HG03575 (cell line): Measurements from ENCODE around the gene KLRF1.
A peak's percentile ranks its signal among the peaks of the same experiment; 100 is the strongest.

Experiments
- ATAC-seq: cut with Tn5 transposase; IDR thresholded peaks from one replicate; pipeline ENCODE4 v1.9.1; 2021; ENCODE audit not compliant: unreplicated experiment, insufficient number of reproducible peaks, low FRiP score; ENCODE audit errors: extremely low read depth

Gene KLRF1, protein sequence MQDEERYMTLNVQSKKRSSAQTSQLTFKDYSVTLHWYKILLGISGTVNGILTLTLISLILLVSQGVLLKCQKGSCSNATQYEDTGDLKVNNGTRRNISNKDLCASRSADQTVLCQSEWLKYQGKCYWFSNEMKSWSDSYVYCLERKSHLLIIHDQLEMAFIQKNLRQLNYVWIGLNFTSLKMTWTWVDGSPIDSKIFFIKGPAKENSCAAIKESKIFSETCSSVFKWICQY

GRCh38 chr12:9827209-9827888, at the start of gene KLRF1:
Gene KLRF1, plus strand, starts transcription at chr12:9827481. Its CDS starts 64 bp downstream, at chr12:9827545.
- no peak for ATAC-seq

GRCh38 chr12:9779209-9779608, 48.1 kb upstream of the KLRF1 start:
- no peak for ATAC-seq

GRCh38 chr12:9781360-9781759, 45.9 kb upstream of the KLRF1 start:
- no peak for ATAC-seq

DNA sequence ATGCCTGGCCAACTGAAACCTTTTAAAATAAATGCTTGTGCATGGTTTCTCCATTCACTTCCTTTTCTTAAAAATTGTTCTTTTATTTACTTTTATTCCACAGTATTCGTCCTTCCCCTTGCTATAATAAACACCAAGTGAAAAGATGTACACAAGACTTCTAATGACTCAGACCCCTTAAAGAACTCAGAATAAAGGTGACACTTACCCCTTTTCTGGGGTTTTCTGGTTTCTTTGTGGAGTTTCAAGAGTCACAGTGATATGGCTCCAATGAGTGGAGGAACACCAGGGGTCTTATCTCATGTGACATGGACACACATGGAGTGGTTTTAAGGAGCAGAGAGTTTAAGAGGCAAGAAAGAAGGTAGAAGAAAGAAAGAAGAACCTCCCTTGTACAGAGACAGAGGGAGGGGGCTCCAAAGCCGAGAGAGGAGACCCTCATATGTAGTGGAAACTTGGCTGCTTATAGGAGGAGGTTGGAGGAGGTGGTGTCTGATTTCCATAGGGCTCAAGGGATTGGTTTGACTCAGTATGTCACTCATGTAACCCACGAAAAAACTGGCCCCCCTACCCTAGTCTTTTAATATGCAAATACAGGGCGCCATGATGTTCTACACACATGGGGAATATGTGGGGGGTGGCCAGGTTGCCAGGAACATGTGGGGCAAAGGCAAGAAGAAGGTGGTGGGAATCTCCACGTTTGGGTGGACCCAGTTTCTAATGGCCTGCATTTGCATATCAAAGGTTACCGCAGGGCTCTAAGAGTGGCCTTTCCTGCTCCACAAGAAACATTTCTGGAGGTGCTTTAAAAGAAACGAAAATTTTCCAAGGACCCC, 44.5 kb upstream of the KLRF1 start:
- no peak for ATAC-seq

DNA sequence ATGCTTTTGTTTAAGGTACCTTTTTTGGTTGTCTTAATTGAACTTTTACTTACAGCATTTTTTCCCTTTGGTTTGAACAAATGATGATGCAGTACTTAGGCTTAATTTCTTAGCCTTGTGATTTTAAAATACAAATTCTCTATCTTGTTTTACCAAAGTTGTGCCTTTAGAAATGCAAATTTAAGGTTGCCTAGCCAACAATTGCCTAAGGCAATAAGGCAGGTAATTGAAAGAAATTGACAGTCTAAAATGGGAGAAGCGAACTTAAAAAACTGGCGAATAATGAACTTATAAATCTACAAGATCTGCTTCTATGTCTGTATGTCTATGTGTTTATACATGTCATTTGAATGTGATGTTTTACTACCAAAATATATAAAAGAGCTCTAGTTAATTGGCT, 43.0 kb upstream of the KLRF1 start:
- ATAC-seq = no peak

DNA sequence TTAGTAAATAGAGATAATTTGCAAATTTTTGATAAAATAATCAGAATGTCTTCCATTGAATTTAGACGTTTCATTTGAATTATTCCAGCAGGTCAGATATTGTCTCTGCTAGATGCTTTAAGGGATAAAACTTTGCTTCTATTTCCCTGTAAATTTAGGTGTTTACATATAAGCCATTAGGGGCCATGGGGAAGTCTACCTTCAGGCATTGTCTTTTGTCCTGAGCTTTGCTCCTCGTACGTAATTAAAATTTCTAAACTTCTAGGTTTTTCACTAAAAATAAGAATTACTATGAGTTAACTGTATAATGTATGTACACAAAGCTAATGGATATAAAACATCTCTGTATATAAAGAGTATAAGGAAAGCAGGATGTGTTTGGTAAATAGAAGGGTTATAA, 42.5 kb upstream of the KLRF1 start:
- no peak for ATAC-seq

DNA sequence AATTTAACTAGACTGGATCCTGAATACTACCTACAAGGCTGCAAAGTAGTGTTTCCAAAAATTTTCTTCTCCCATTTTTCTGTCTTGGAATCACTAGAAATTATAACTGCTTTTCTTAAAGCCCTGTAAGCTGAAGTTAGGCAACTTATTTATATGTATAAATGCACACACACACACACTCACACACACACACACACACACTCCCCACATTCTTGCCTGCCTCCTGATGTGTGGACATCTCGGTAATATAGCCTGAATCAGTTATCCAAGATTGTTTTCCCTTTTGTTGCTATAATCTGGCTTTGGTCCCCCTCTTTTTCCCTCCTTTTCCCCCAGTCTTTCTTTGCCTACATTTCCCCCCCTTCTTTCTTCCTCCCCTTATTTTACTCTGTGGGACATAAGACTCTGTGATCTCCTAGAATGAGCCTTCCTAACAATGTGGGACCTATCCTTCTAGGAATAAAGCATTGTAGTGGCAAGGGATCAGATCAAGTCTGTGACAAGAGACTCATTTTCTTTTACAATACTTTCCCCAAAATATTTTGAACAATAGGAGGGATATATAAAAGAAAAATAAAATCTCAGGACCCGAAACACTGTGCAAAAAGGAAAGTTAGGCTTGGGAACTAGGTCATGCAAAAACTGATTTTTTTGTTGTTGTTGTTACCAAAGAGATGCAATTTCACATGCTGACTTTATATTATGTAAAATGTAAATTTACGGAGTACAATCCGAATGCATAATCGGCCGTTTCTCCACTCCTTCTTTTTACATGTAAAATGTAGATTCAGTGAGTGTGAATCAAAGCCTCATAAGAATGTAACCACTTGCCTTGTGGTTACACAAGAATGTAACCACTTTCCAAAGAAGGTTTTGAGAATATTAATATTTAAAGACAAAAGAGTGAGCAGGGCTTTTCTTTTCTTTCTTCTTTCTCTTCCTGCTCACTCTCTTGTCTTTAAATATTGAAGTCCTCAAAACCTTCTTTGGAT, 40.3 kb upstream of the KLRF1 start:
- ATAC-seq = no peak

GRCh38 chr12:9792185-9792900, 34.9 kb upstream of the KLRF1 start:
- no peak for ATAC-seq

GRCh38 chr12:9792961-9793617, 34.2 kb upstream of the KLRF1 start:
- no peak for ATAC-seq

DNA sequence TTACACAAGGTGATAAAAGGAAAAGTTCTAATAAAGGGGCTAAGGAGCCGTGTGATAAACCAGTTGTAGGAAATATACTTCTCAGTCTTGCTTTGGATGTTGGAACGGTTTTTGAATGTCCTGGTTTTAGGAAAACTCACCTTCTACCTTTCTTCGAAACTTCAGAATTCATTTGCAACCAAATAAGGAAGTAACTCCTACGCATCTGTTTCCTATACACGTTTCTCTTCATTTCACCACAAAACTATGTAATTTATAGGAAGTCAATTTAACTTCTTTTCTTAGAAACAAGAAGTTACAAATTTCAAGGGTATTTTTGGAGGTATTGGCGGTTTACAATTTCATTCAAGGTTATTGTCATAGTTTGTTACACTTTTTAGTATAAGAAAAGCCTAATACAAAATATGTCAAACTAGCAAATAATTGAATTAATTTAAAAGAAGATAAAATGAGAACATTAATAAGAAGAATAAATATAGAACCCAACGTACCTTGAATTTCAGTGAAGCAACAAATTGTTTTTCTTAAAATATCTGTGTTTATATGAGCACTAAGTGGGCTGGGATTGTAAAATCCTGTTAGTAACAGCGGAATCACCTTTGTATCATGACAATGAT, 33.4 kb upstream of the KLRF1 start:
- no peak for ATAC-seq

GRCh38 chr12:9794484-9795093, 32.7 kb upstream of the KLRF1 start:
- ATAC-seq = no peak

- ATAC-seq = no peak
Observed at GRCh38 chr12:9795945-9796344, 31.3 kb upstream of the KLRF1 start.

GRCh38 chr12:9796346-9796745, 30.9 kb upstream of the KLRF1 start:
- no peak for ATAC-seq

DNA sequence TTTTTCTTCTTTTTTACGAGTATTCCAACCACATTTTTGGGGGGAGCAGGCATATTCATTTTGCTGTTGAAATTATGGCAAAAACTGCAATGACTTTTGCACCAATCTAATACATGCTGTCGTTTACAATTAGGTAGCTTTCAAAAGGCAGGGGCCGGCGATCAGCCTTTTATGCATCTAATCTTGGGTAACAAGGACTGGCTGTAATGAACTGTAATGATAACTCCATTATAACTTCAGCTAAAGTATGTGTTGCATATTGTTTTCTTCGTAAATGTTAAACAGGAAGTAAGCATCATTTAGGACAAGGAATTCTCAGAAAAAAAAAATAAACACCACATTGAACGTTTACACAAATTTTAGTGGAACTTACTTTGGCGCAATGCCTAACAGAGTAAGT, 30.3 kb upstream of the KLRF1 start:
- no peak for ATAC-seq

DNA sequence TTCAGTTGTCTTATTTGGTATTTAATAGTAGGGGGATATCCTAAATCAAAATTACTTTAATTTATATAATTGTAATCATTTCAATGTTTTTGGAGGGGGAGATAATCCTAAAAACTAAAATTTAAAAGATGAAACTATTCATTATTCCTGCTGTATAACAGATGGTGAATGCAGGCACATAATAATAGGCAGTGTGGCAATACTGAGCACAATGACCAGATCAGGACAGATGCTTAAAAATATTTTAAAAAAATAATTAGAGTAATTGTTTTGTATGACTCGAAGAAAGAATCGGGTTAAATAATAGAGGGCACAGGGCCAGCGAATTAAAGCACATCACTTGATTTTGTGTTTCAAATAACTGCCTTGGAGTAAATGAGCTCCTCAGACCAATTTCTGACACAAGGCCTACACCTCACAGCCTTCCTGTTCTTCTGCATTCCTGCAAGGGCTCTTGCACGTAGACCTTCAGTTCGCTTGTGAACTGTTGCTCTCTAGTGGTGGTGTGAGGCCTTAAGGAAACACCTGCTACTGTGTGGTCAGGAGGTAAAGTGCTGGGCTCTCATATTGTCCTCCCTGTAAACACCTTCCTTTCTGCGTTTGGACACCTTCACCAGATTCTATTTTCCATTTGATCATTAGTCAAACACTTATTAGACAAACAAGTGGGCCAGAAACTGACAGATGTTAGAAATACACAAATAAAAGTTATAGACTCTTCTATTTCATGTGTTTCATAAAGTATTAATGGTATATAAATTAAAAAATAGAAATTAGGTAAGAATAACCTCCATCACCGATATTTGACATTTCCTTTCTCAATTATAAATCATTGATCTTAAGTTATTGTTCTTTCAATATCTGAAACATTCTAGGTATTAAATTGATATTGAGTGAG, 29.3 kb upstream of the KLRF1 start:
- peak; percentile 82 for ATAC-seq

GRCh38 chr12:9799961-9800360, 27.3 kb upstream of the KLRF1 start:
- ATAC-seq = no peak
